Measurements from ENCODE around the gene LY9. TPM values are rescaled to one million over a fixed set of nuclear protein-coding genes. Genes with fewer than 3 reads are reported as not detected.
"Not testable (repeated sequence)": the region's sequence is repeated elsewhere in the genome, so short reads cannot be mapped to it uniquely, and the experiment has no call there.

Gene LY9
- total RNA-seq, 2 donors from 2014 or later = 0.46 to 1.7 TPM

GRCh38 chr1:160781186-160781766 lies 14.7 kb upstream of the LY9 start:
- H3K27me3 ChIP-seq (replicated peaks; ENCODE audit: insufficient read depth) = no peaks in the 10 kb centered on the region
- no peaks in the 10 kb centered on the region for H3K36me3 ChIP-seq
- TF ChIP-seq, protein P1, sequence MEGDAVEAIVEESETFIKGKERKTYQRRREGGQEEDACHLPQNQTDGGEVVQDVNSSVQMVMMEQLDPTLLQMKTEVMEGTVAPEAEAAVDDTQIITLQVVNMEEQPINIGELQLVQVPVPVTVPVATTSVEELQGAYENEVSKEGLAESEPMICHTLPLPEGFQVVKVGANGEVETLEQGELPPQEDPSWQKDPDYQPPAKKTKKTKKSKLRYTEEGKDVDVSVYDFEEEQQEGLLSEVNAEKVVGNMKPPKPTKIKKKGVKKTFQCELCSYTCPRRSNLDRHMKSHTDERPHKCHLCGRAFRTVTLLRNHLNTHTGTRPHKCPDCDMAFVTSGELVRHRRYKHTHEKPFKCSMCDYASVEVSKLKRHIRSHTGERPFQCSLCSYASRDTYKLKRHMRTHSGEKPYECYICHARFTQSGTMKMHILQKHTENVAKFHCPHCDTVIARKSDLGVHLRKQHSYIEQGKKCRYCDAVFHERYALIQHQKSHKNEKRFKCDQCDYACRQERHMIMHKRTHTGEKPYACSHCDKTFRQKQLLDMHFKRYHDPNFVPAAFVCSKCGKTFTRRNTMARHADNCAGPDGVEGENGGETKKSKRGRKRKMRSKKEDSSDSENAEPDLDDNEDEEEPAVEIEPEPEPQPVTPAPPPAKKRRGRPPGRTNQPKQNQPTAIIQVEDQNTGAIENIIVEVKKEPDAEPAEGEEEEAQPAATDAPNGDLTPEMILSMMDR (IDR thresholded peaks at IDR 0.05) = no peak
- TF ChIP-seq POLR2AphosphoS5 (IDR thresholded peaks at IDR 0.05) (peak; percentile 53), POLR2A (IDR thresholded peaks at IDR 0.05) (no peak)
- H3K27ac ChIP-seq = peak overlapping the region; percentile 65 to 80
- H3K9me3 ChIP-seq = no peaks in the 10 kb centered on the region
- WGBS = 44% methylated on average over 8 of the region's 8 CpGs
- peak; percentile 76 for DNase-seq (ENCODE audit: low spot score)
- intact Hi-C loops (cut with DNase I) = no loop called here
- H3K4me1 ChIP-seq (replicated peaks) = peaks cover 2% of the 10 kb centered on the region
- H3K4me3 ChIP-seq = no peak overlapping the region

- no peaks in the 10 kb centered on the region for H3K9me3 ChIP-seq
- peak overlapping the region; percentile 65 to 80 for H3K27ac ChIP-seq
- DNase-seq (ENCODE audit: low spot score) = peak; percentile 33
- TF ChIP-seq, protein P1 (IDR thresholded peaks at IDR 0.05) = no peak
- no peak for TF ChIP-seq POLR2A (IDR thresholded peaks at IDR 0.05)
- TF ChIP-seq POLR2AphosphoS5 (IDR thresholded peaks at IDR 0.05) = no peak
- WGBS = 71% methylated on average over 9 of the region's 9 CpGs
- H3K4me3 ChIP-seq = no peak overlapping the region
- no peaks in the 10 kb centered on the region for H3K27me3 ChIP-seq (replicated peaks; ENCODE audit: insufficient read depth)
- no peaks in the 10 kb centered on the region for H3K36me3 ChIP-seq
- intact Hi-C loops (cut with DNase I) = no loop called here
- H3K4me1 ChIP-seq (replicated peaks) = peaks cover 2% of the 10 kb centered on the region
These were observed 13.9 kb upstream of the LY9 start for GRCh38 chr1:160781914-160782689.

DNA sequence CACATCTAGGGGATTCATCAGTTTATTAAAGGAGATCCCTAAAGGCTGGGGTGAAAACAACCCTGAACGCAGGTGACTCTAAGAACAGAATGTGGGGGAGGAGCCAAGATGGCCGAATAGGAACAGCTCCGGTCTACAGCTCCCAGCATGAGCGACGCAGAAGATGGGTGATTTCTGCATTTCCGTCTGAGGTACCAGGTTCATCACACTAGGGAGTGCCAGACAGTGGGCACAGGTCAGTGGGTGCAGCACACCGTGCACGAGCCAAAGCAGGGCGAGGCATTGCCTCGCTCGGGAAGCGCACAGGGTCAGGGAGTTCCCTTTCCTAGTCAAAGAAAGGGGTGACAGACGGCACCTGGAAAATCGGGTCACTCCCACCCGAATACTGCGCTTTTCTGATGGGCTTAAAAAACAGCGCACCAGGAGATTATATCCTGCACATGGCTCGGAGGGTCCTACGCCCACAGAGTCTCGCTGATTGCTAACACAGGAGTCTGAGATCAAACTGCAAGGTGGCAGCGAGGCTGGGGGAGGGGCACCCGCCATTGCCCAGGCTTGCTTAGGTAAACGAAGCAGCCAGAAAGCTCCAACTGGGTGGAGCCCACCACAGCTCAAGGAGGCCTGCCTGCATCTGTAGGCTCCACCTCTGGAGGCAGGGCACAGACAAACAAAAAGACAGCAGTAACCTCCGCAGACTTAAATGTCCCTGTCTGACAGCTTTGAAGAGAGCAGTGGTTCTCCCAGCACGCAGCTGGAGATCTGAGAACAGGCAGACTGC lies 12.8 kb upstream of the LY9 start:
- 88% methylated on average over 23 of the region's 25 CpGs for WGBS
- H3K27me3 ChIP-seq (replicated peaks; ENCODE audit: insufficient read depth); intact Hi-C loops (cut with DNase I); H3K36me3 ChIP-seq; DNase-seq (ENCODE audit: low spot score); H3K4me1 ChIP-seq (replicated peaks); H3K9me3 ChIP-seq; H3K4me3 ChIP-seq; H3K27ac ChIP-seq: not testable (repeated sequence)

GRCh38 chr1:160789051-160789701 lies 6.8 kb upstream of the LY9 start:
- no peaks in the 10 kb centered on the region for H3K36me3 ChIP-seq
- no peak overlapping the region for H3K27ac ChIP-seq
- no peak overlapping the region for H3K4me3 ChIP-seq
- H3K4me1 ChIP-seq (replicated peaks) = no peaks in the 10 kb centered on the region
- H3K27me3 ChIP-seq (replicated peaks; ENCODE audit: insufficient read depth) = no peaks in the 10 kb centered on the region
- intact Hi-C loops (cut with DNase I) = no loop called here
- DNase-seq (ENCODE audit: low spot score) = no peak
- TF ChIP-seq, protein P1 (IDR thresholded peaks at IDR 0.05) = no peak
- no peak for TF ChIP-seq POLR2A (IDR thresholded peaks at IDR 0.05)
- no peak for TF ChIP-seq POLR2AphosphoS5 (IDR thresholded peaks at IDR 0.05)
- no peaks in the 10 kb centered on the region for H3K9me3 ChIP-seq
- WGBS = 92% methylated on average over 11 of the region's 11 CpGs

Data from prostate gland (tissue), 2 donors.